ENCODE measurements around the gene SNN. TPM values are rescaled to one million over a fixed set of nuclear protein-coding genes. Genes with fewer than 3 reads are reported as not detected.

Gene SNN
- total RNA-seq, 1 experiment from 2014 or later: 15.6 TPM

GRCh38 chr16:11681976-11682654, 13.9 kb downstream of the SNN start:
- in situ Hi-C loops (cut with HindIII; ENCODE audit: low pct_unique_long_range_greater_than_20kb, low sequenced_read_pairs): no loop called here
- DNase-seq (ENCODE audit: low read depth, low spot score) (no peak), ATAC-seq (no peak)
- Histone ChIP-seq H3K9me3 (ENCODE audit: control insufficient read depth, insufficient read depth, low read depth, low read length) (no peaks in the 10 kb centered on the region), H3K36me3 (ENCODE audit: control insufficient read depth, insufficient read depth, low read length) (peaks cover 2% of the 10 kb centered on the region; the same call in 1 of the 2 replicates), H3K27me3 (ENCODE audit: control insufficient read depth, insufficient read depth, low read length) (no peaks in the 10 kb centered on the region), H3K4me3 (ENCODE audit: low read depth in 2 of 2, low read length in 2 of 2) (no peak overlapping the region), H3K4me1 (ENCODE audit: control insufficient read depth, insufficient read depth, low read length) (no peaks in the 10 kb centered on the region), H3K27ac (ENCODE audit: low read length) (no peak overlapping the region)
- BruUV-seq (replicated peaks): no TSS peak
- TF ChIP-seq CTCF (IDR thresholded peaks at IDR 0.05) (no peak), TCF7L2 (IDR thresholded peaks at IDR 0.05; ENCODE audit: low read depth, low read length) (no peak), SIN3A (IDR thresholded peaks at IDR 0.05; ENCODE audit: borderline replicate concordance, insufficient read depth, low read depth, low read length) (no peak), REST (IDR thresholded peaks at IDR 0.05; ENCODE audit: insufficient read depth in 1 of 2, low read depth in 2 of 2, low read length in 1 of 2) (no peak), POLR2AphosphoS5 (IDR thresholded peaks at IDR 0.05; ENCODE audit: low read depth, low read length) (no peak)
- ChIA-PET CTCF (no interaction called here), POLR2A (no interaction called here)
- intact Hi-C loops (cut with micrococcal nuclease; ENCODE audit: unreplicated experiment): no loop called here

- H3K9me3 ChIP-seq (ENCODE audit: control insufficient read depth, insufficient read depth, low read depth, low read length): no peaks in the 10 kb centered on the region
- in situ Hi-C loops (cut with HindIII; ENCODE audit: low pct_unique_long_range_greater_than_20kb, low sequenced_read_pairs) (no loop called here), intact Hi-C loops (cut with micrococcal nuclease; ENCODE audit: unreplicated experiment) (no loop called here)
- H3K27me3 ChIP-seq (ENCODE audit: control insufficient read depth, insufficient read depth, low read length): no peaks in the 10 kb centered on the region
- ChIA-PET POLR2A (interaction anchor here (0.6 kb wide), 1 partner anchor 33 kb away, joined by 4 read pairs; no protein-coding TSS in a partner anchor), CTCF (no interaction called here)
- no peak overlapping the region for H3K4me3 ChIP-seq (ENCODE audit: low read depth in 2 of 2, low read length in 2 of 2)
- no peak for DNase-seq (ENCODE audit: low read depth, low spot score)
- no peaks in the 10 kb centered on the region for H3K4me1 ChIP-seq (ENCODE audit: control insufficient read depth, insufficient read depth, low read length)
- TF ChIP-seq CTCF (IDR thresholded peaks at IDR 0.05): no peak
- no peak for TF ChIP-seq POLR2AphosphoS5 (IDR thresholded peaks at IDR 0.05; ENCODE audit: low read depth, low read length)
- no peak for TF ChIP-seq SIN3A (IDR thresholded peaks at IDR 0.05; ENCODE audit: borderline replicate concordance, insufficient read depth, low read depth, low read length)
- no peak overlapping the region for H3K27ac ChIP-seq (ENCODE audit: low read length)
- no peak for ATAC-seq
- no TSS peak for BruUV-seq (replicated peaks)
- H3K36me3 ChIP-seq (ENCODE audit: control insufficient read depth, insufficient read depth, low read length): peaks cover 2% of the 10 kb centered on the region; the same call in 1 of the 2 replicates
Observed at GRCh38 chr16:11682655-11683096, 14.4 kb downstream of the SNN start.
